Esophagus (tissue), 2 donors: Measurements from ENCODE around the gene ALMS1. TPM values are rescaled to one million over a fixed set of nuclear protein-coding genes. Genes with fewer than 3 reads are reported as not detected.
"Not testable (repeated sequence)": the region's sequence is repeated elsewhere in the genome, so short reads cannot be mapped to it uniquely, and the experiment has no call there.

Source experiments
- H3K27ac ChIP-seq, 2 donors: one replicate each; pipeline ENCODE4 v1.5.1; 2013; ENCODE audit warnings: low read depth in 2 of 2, mild to moderate bottlenecking in 2 of 2, inconsistent platforms in 1 of 2, low read length in 1 of 2, moderate library complexity in 1 of 2
- H3K27me3 ChIP-seq, 2 donors: one replicate each; pipeline ENCODE4 v1.6.1; 2013; ENCODE audit warnings: low read length in 2 of 2, control low read depth in 1 of 2, mild to moderate bottlenecking in 1 of 2; ENCODE audit not compliant: insufficient read depth in 2 of 2, control insufficient read depth in 1 of 2
- H3K36me3 ChIP-seq, 2 donors: one replicate each; pipeline ENCODE4 v1.6.1; 2013; ENCODE audit warnings: low read length in 1 of 2; ENCODE audit not compliant: control insufficient read depth in 2 of 2, insufficient read depth in 2 of 2
- H3K4me1 ChIP-seq, 2 donors: one replicate each; pipeline ENCODE4 v1.6.1; 2013; ENCODE audit warnings: low read length in 1 of 2; ENCODE audit not compliant: control insufficient read depth in 2 of 2, insufficient read depth in 2 of 2
- H3K4me3 ChIP-seq, 2 donors: one replicate each; pipeline ENCODE4 v1.5.1; 2013; ENCODE audit warnings: low read length in 2 of 2, mild to moderate bottlenecking in 2 of 2, low read depth in 1 of 2, moderate library complexity in 1 of 2
- H3K9me3 ChIP-seq, 2 donors: one replicate each; pipeline ENCODE4 v1.6.1; 2013; ENCODE audit warnings: mild to moderate bottlenecking in 2 of 2, low read depth in 1 of 2, low read length in 1 of 2, moderate library complexity in 1 of 2; ENCODE audit not compliant: control insufficient read depth in 2 of 2, insufficient read depth in 1 of 2
- WGBS, 2 donors: extraction: QIAGEN DNeasy Blood & Tissue Kit; methylation state at CpG; one replicate each; pipeline ENCODE4 v1.1.7; 2013; 5-methylcytosine and 5-hydroxymethylcytosine counted together
- polyA plus RNA-seq, 2 donors: library from polyadenylated mRNA; stranded (reverse); fragments of 200-250 nt; gene quantifications; one replicate each; pipeline ENCODE4 v1.2.3, GENCODE V29; 2013
- donor health status: healthy with polysubstance abuse.
- donor health status: Bipolar disorder and iron deficiency.

ALMS1 gene
- polyA plus RNA-seq, 2 donors, result 3.3 to 3.8 TPM

GRCh38 chr2:73487112-73487657 is 101.5 kb downstream of the ALMS1 start:
- Histone ChIP-seq H3K9me3 (no peaks in the 10 kb centered on the region), H3K36me3 (peaks cover 0 to 7% of the 10 kb centered on the region in 2 donors), H3K4me1 (no peaks in the 10 kb centered on the region), H3K27me3 (no peaks in the 10 kb centered on the region), H3K27ac (no peak overlapping the region), H3K4me3 (no peak overlapping the region)
- WGBS, 2 donors, result 97 to 99% methylated on average over 8 of the region's 8 CpGs

GRCh38 chr2:73488079-73488478 is 102.4 kb downstream of the ALMS1 start:
- Histone ChIP-seq H3K4me1 (no peaks in the 10 kb centered on the region), H3K9me3 (no peaks in the 10 kb centered on the region), H3K27me3 (no peaks in the 10 kb centered on the region), H3K36me3 (peaks cover 0 to 7% of the 10 kb centered on the region in 2 donors), H3K27ac (no peak overlapping the region), H3K4me3 (no peak overlapping the region)
- 97 to 98% methylated on average over 7 of the region's 7 CpGs for WGBS, 2 donors

- Histone ChIP-seq H3K4me3 (no peak overlapping the region), H3K27ac (no peak overlapping the region), H3K27me3 (no peaks in the 10 kb centered on the region), H3K9me3 (no peaks in the 10 kb centered on the region), H3K4me1 (no peaks in the 10 kb centered on the region), H3K36me3 (peaks cover 0 to 7% of the 10 kb centered on the region in 2 donors)
These were observed 103.4 kb downstream of the ALMS1 start for GRCh38 chr2:73489053-73489452.

GRCh38 chr2:73494031-73494430 is 108.4 kb downstream of the ALMS1 start:
- 86 to 89% methylated on average over 2 of the region's 2 CpGs for WGBS, 2 donors

GRCh38 chr2:73503992-73504570 is 118.4 kb downstream of the ALMS1 start:
- WGBS, 2 donors, result 91 to 92% methylated on average over 2 of the region's 2 CpGs
- H3K27ac ChIP-seq, result no peak overlapping the region
- no peaks in the 10 kb centered on the region for H3K9me3 ChIP-seq
- no peaks in the 10 kb centered on the region for H3K4me1 ChIP-seq
- H3K27me3 ChIP-seq, result no peaks in the 10 kb centered on the region
- H3K4me3 ChIP-seq, result no peak overlapping the region
- no peaks in the 10 kb centered on the region for H3K36me3 ChIP-seq

More at GRCh38 chr2:73494031-73494430, 108.4 kb downstream of the ALMS1 start:
- no peaks in the 10 kb centered on the region for H3K9me3 ChIP-seq
- no peak overlapping the region for H3K27ac ChIP-seq
- H3K4me3 ChIP-seq, result no peak overlapping the region
- H3K27me3 ChIP-seq, result no peaks in the 10 kb centered on the region
- H3K4me1 ChIP-seq, result no peaks in the 10 kb centered on the region
- H3K36me3 ChIP-seq, result no peaks in the 10 kb centered on the region

GRCh38 chr2:73504850-73505249 is 119.2 kb downstream of the ALMS1 start:
- not testable (repeated sequence) for H3K4me1 ChIP-seq, H3K4me3 ChIP-seq, H3K36me3 ChIP-seq, H3K27ac ChIP-seq, H3K9me3 ChIP-seq, H3K27me3 ChIP-seq
- 96 to 98% methylated on average over 2 of the region's 2 CpGs for WGBS, 2 donors

GRCh38 chr2:73510470-73510869 is 124.8 kb downstream of the ALMS1 start:
- not testable (repeated sequence) for H3K27ac ChIP-seq, H3K4me3 ChIP-seq, H3K4me1 ChIP-seq, H3K36me3 ChIP-seq, H3K9me3 ChIP-seq, H3K27me3 ChIP-seq
- WGBS, 2 donors, result 87 to 89% methylated on average over 5 of the region's 5 CpGs

- Histone ChIP-seq H3K4me3 (no peak overlapping the region), H3K27ac (no peak overlapping the region), H3K27me3 (no peaks in the 10 kb centered on the region), H3K9me3 (peaks cover 0 to 8% of the 10 kb centered on the region in 2 donors), H3K4me1 (no peaks in the 10 kb centered on the region), H3K36me3 (peaks cover 5 to 7% of the 10 kb centered on the region in 2 donors)
- 97 to 98% methylated on average over 1 of the region's 1 CpG for WGBS, 2 donors
These were observed 130.4 kb downstream of the ALMS1 start for GRCh38 chr2:73516033-73516432.

GRCh38 chr2:73528688-73529087 is 143.1 kb downstream of the ALMS1 start:
- Histone ChIP-seq H3K27ac (no peak overlapping the region), H3K27me3 (no peaks in the 10 kb centered on the region), H3K4me1 (no peaks in the 10 kb centered on the region), H3K4me3 (no peak overlapping the region), H3K36me3 (peaks cover 2 to 3% of the 10 kb centered on the region in 2 donors), H3K9me3 (peaks cover 2 to 5% of the 10 kb centered on the region in 2 donors)
- 94 to 100% methylated on average over 1 of the region's 1 CpG for WGBS, 2 donors

- H3K27me3 ChIP-seq, H3K27ac ChIP-seq, H3K4me1 ChIP-seq, H3K9me3 ChIP-seq, H3K4me3 ChIP-seq, H3K36me3 ChIP-seq: not testable (repeated sequence)
- WGBS, 2 donors, result 91 to 95% methylated on average over 4 of the region's 4 CpGs
These were observed 145.1 kb downstream of the ALMS1 start for GRCh38 chr2:73530773-73531172.
